SK-N-MC (cell line): ENCODE measurements around the gene DOCK4.

ENCODE experiments used
- EZH2 ChIP-seq: fragments of 200-600 bp; sonication (generic); IDR thresholded peaks from one replicate; pipeline ENCODE4 v1.6.1; 2017; ENCODE audit warnings: antibody characterized with exemption
- POLR2AphosphoS5 ChIP-seq: IDR thresholded peaks from 2 replicates; pipeline ENCODE4 v1.6.1; 2012; ENCODE audit warnings: mild to moderate bottlenecking, low read depth, low read length, borderline replicate concordance

DNA sequence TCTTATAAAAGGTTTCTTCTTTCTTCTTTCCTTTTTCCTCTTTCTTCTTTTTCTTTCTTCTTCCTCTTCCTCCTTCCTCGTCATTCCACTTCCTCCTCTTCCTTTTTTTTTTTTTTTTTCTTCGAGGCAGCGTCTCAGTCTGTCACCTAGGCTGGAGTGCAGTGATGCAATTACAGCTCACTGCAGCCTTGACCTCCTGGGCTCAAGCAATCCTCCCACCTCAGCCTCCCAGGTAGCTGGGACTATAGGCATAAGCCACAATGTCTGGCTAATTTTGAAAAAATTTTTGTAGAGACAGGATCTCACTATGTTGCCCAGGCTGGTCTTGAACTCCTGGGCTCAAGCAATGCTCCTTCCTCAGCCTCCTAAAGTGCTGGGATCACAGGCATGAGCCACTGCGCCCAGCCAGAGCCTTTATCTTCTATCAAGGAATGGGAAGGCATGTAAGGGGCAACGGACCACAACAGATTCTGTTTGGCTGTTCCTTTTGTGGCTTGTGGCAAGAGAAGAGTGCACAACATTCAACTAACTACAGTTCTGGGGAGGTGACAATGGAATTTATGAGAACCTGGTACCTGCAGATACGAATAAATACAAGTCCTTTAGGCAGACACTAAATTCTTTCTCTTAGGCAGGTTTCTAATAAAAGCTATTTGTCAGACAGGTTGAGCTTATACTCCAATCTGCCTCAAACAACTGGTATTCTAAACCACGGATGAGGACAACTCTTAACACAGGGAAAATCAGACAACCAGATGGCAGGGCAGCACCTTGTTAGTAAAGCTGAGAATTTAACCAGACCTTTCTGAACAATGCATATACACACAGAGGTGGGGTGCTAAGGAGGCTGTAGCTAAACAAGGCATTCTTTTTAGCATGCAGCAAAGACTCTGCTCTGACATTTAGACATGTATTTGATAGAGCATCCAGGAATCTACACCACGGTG is 100.3 kb downstream of the DOCK4 start:
- TF ChIP-seq POLR2AphosphoS5 (no peak), EZH2 (no peak)
